ENCODE results near the gene CCR7.
"Not testable (repeated sequence)": the region's sequence is repeated elsewhere in the genome, so short reads cannot be mapped to it uniquely, and the experiment has no call there.

CCR7 gene

DNA sequence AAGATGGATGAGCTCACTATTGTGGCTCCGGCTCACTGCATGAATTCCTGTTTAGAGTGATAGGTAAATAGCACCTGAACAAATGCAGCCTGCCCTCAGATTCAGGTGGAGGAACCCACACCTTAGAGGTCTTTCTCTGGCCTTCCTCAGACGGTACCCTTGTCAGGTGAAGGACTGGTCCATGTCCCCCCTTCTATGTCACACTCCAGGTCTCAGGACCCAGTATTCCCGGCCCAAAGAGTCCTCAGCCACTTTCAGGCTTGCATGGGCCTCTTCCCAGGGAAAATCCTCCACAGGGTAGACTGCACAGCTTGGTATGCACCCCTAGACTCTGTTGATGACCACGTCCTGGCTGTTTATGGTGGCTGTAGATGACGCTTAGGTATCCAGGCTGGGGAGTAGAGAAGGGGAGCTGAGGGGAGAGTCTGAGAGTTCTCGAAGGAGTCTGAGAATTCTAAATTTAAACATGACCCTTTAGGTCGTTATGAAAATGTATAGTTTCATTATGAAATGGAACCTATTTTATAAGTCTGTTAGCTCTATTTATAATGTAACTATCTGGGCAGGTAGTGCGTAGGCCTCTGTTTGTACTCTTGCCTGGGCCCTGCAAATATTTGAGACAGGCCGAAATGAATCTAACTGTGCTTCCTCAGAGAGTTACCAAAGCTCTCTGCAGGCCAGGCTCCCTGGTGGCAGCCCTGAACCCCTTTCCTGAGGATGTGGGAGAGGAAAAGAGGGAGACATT is 32.5 kb upstream of the CCR7 start:
- DNase-seq (ENCODE audit: low spot score): no peak

DNA sequence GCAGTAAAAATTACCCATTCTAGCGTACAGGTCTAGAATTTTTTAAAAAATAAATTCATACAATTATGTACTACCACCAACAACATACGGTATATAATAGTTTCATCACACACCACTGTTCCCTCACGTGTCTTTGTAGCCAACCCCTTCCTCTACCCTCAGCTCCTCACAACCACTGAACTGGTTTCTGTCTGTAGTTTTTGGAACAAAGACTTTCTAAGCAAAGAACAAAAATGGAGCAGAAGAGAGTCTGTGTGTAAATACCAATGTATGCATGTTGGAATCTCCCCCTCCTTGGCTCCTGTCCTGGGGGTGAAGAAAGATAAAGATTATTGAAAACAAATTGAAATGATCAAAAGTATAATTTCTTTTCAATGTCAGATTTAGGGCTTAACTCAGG is 31.9 kb upstream of the CCR7 start:
- no peak for DNase-seq (ENCODE audit: low spot score)

DNA sequence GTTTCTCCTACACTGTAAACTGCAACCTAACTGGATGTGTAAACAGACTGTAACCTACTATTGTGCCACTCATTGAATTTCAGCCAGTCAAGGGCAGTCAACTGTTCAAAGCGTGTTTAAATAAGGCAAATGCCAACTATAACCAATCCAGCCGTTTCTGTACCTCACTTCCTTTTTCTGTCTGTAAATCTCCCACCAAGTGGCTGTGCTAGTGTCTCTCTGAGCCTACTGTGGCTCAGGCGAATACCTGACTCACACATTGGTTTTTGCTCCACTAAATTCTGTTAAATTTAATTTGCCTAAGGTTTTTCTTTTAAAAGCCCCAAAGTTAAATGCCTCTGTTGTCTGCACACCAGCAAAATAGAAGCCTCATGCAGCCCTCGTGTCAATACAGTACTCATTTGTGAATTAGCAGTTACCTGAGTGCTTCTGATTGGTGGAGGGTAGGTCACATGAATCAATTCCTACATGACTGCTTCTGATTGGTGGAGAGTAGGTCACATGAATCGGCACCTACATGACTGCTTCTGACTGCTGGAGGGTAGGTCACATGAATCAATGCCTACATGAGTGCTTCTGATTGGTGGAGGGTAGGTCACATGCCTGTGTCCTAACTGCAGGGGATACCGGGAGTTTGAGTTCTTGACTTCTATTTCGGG is 31.1 kb upstream of the CCR7 start:
- no peak for DNase-seq (ENCODE audit: low spot score)

DNA sequence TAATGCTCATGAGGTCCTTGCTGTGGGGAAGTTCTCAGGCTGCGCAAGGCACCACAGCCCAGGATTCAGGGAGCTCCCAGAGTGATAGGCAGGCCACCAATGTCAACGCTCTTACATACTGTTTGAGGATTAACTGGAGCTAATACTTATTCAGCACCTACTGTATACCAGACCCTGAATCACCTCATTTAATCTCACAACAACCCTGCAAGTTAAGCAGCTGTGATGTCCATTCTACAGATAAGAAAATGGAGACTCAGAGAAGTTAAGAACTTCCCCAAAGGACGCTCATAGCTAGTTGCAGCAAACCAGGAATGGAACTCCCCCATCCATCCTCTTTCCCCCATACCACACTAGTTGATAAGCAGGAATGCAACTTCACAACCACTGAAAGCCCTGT is 25.5 kb upstream of the CCR7 start:
- DNase-seq (ENCODE audit: low spot score): no peak

DNA sequence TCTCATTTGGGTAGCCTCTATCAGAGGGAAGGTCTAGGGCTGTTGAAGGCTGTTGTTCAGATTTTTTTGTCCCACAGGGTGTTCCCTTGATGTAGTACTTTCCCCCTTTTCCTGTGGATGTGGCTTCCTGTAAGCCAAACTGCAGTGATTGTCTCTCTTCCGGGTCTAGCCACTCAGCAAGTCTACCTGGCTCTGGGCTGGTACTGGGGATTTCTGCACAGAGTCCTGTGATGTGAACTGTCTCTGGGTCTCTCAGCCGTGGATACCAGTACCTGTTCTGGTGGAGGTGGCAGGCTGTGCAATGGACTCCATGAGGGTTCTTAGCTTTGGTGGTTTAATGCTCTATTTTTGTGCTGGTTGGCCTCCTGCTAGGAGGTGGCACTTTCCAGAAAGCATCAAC is 23.3 kb upstream of the CCR7 start:
- no peak for DNase-seq (ENCODE audit: low spot score)

DNA sequence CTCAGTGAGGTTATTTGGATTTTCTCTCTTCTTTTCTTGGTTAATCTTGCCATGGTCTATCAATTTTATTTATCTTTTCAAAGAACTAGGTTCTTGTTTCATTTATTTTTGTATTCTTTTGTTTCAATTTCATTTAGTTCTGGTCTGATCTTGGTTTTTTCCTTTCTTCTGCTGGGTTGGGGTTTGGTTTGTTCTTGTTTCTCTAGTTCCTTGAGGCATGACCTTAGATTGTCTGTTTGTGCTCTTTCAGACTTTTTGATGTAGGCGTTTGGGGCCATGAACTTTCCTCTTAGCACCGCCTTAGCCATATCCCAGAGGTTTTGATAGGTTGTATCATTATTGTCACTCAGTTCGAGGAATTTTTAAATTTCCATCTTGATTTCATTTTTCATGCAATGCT is 21.0 kb upstream of the CCR7 start:
- not testable (repeated sequence) for DNase-seq (ENCODE audit: low spot score)

DNA sequence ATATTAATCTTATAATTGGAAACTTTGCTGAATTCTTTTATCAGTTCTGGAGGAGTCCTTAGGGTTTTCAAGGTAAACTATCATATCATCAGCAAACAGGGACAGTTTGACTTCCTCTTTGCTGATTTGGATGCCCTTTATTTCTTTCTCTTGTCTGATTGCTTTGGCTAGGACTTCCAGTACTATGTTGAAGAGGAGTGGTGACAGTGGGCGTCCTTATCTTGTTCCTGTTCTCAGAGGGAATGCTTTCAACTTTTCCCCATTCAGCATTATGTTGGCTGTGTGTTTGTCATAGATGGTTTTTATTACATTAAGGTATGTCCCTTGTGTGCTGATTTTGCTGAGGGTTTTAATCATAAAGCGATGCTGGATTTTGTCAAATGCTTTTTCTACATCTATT is 19.7 kb upstream of the CCR7 start:
- not testable (repeated sequence) for DNase-seq (ENCODE audit: low spot score)

DNA sequence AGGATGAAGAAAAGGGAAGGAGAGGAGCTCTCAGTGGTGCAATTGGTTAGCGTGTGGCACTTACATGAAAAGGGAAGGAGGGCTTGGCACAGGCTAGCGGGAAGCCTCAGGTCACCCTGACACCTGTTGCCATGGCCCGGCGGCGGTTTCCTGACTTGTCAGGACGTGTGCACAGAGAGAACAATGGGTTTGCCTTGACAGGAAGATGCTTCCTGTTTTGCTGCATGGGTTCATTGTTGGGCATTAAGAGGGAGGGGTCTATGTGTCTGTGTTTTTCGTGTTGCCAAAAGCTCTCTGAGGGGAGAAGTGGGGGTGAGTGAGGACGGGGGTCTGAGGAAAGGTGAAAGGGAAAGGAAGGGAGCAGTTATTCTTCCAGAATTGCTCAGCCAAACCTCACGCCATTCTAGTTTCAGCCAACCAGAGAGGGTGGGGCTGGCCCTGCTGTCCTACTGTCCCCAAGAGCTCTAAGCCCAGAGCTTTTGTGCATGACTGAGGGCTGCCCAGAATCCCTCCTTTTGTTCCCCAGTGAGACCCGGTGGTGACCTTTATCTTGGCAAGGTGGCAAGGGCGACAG is 17.1 kb upstream of the CCR7 start:
- no peak for DNase-seq (ENCODE audit: low spot score)

DNA sequence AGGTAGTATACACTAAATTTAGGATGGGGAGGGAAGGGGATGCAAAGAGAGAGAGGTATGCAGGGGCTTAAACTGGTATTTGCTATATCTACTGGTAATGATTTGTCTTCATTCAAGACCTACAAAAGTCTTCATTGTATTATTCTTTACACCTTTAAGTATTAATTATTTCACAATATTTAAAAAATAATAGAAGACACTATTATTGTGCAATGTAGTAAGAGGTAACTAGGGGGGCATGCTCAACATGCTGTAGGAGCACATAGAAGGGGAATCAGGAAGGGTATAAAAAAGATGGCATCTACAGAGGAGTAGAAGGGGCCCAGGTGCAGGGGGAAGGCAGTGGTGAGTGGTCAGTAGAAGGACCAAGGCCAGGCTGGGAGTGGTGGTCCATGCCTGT is 14.9 kb upstream of the CCR7 start:
- no peak for DNase-seq (ENCODE audit: low spot score)

DNA sequence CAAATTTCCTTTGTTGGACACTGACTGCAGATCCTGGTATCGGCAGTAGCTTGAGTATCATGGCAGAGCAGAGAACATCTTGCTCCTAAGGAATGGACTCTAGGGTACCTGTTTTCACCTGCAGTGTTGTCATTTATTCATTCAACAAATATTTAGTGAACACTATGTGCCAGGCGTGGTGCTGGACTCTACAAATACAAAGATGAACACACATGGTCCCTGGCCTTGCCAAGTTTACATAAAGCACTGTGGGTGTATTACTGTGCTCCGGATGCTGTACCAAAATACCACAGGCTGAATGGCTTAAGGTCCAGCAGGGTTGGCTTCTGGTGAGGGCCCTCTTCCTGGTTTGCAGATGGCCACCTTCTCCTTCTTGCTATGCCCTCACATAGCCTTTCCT is 14.2 kb upstream of the CCR7 start:
- no peak for DNase-seq (ENCODE audit: low spot score)

DNA sequence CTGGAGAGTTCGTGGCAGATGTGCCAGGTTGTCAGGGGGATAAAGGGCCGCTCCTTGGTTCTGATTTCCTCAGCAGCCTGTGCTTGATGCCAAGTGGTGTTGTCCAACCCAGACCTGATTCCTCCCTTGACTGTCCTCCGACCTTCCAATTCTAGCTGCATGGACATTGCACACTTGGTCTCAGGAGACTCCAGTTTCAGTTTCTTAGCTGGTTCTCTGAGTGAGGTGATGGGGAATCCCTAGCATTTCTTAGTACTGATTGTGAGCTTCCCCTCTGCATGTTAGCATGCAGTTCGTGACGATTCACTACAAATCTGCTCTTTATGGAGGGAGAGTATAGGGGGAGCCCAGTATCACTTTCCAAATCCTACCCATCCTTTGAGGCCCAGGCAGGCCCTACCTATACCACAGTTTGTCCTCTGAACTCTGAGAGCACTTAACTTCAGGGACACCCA is 12.4 kb upstream of the CCR7 start:
- DNase-seq (ENCODE audit: low spot score): no peak

DNA sequence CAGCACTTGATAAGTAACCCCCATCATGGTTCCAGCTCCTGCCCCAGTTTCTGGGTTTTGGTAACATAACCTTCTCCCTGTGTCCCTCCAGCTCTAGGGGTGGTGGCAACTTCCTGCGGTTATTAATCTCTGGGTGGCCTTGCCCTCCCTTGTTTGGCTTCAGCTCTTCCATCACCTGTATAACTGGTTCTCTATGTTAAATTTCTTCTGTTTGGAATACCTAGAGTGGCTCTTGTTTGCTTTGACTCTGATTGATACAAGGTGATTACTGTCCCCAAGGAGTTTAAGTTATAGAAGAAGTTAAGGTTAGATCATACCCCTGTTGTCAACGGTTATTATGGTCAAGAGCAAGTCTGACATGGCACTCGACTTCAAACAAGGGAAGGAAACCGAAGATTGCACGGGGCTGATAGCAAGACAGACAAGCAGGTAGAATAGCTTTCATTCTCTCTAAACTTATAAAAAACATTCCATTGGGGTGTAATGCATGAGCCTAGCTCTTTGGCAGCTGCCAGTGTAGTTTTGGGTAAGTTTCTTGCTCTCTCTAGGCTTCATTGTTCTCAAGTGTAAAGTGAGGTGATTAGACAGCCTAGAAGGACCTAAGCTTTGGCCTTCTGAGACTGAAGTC is 11.0 kb upstream of the CCR7 start:
- DNase-seq (ENCODE audit: low spot score): no peak

DNA sequence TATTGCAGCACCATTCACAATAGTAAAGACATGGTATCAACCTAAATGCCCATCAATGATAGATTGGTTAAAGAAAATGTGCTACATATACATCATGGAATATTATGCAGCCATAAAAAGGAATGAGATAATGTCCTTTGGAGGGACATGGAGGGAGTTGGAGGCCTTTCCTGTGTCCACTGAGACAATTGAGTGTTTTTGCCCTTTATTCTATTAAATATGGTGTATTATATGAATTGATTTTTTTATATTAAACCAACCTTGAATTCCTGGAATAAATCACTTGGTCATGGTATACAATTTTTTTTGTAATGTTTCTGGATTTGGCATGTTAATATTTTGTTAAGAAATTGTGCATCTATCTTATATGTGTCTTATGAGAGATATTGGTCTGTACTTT is 9.0 kb upstream of the CCR7 start:
- DNase-seq (ENCODE audit: low spot score): no peak

DNA sequence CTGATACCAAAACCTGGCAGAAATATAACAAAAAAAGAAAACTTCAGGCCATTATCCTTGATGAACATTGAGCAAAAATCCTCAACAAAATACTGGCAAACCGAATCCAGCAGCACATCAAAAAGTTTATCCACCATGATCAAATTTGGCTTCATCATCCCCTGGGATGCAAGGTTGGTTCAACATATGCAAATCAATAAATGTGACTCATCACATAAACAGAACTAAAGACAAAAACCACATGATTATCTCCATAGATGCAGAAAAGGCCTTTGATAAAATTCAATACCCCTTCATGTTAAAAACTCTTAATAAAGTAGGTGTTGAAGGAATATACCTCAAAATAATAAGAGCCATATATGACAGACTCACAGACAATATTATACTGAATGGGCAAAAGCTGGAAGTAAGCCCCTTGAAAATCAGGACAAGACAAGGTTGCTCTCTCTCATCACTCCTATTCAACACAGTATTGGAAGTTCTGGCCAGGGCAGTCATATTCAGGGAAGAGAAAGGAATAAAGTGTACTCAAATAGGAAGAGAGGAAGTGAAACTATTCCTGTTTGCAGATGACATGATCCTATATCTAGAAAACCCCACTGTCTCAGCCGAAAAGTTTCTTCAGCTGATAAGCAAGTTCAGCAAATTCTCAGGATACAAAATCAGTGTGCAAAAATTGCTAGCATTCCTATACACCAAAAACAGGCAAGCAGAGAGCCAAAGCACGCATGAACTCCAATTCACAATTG is 7.1 kb upstream of the CCR7 start:
- not testable (repeated sequence) for DNase-seq (ENCODE audit: low spot score)

DNA sequence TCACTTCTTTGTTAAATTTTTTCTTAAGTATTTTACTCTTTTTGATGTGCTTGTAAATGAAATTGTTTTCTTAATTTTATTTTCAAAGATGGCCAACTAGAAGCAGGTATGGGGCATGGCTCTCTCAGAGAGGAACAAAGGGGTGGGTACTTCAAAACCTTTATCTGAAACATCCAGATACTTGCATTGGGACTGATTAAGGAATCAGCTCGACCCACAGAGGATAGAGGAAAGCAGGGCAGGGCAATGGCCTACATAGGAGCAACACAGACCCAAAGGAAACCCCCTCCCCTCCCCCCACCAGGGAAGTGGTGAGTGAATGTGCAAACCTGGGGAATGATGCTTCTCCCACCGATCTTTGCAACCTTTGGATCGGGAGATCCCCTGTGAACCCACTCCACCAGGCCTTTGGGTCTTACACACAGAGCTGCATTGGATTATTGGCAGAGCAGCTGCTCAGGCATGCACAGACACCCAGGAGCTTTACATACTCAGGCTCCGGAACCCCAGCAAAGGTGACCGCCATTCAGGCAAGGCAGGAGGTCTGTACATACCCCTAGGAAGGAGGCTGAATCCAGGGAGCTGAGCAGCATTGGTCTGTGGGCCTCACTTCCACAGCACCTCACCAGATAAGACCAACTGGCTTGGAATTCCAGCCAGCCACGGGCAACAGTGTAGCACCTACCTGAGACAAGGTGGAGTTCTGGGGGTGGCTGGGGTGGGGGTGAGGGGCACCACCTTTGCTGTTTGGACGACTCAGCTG is 3.0 kb upstream of the CCR7 start:
- no peak for DNase-seq (ENCODE audit: low spot score)

DNA sequence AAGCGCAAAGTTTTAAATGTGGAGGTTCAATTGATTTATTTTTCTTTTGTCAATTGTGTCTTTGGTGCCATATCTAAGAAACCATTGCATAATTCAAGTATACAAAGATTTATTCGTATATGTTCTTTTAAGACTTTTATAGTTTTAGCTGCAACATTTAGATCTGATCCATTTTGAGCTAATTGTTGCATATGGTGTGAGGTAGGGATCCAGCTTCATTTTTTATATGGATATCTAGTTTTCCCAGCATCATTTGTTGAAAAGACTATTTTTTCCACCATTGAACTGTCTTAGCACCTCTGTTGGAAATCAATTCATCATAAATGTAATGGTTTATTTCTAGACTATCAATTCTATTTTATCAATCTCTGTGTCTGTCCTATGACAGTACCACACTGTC is 2.1 kb upstream of the CCR7 start:
- no peak for DNase-seq (ENCODE audit: low spot score)

DNA sequence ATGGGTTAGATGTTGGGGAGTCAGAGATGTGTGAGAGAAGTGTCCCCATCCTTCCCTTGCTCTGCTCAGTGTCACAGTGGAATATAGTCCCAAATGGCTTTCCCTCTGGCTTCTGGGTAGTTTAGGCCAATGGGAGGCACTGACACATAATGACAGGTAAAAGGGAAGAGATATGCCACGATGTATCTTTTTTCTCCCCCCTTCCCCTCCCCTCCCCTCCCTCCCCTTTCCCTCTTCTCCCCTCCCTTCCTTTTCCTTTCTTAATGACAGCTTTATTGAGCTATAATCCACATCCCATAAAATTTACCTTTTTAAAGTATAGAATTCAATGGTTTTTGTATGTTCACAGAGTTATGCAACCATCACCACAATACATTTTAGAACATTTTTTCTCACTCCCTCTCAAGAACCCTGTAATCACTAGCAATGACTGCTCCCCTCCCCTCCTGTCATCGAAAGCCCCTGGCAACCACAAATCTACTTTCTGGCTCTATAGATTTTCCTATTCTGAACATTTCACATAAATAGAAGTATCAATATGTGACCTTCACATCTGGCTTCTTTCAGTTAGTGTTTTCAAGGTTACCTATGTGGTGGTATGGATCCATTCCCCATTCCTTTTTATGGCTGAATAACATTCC is 617 bp upstream of the CCR7 start:
- DNase-seq (ENCODE audit: low spot score): no peak

DNA sequence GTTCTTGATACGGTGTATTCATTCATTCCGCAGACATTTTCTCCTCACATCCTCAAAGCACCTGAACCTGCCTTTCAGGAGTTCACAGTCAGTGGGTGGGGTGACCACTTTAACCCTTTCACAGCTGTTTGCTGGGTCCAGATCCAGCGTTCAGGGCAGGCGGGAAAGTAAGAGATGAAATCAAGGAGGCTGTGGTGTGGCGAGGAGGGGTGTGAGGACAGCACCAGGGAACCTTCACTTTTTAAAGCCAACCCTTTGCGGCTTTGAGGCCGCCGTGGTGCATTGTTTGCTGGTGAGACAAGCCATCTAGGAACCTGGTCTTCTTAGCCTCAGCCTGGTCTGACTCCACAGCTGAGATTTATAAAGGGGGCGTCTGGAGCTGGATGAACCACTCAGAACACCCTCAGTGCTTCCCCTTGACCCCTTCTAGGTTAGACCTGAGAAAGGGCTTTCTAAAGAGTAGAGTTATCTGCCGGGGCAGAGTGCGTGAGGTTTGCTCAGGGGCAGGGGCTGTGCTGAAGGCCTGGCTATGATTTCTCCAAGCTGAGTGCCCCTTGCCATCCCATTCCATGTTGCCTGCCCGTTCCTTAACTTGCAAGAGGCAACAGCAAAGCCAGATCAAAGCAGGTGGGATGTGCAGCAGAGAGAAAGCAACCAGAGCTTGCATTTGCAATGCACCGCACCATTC is 933 bp downstream of the CCR7 start:
- DNase-seq (ENCODE audit: low spot score): no peak

DNA sequence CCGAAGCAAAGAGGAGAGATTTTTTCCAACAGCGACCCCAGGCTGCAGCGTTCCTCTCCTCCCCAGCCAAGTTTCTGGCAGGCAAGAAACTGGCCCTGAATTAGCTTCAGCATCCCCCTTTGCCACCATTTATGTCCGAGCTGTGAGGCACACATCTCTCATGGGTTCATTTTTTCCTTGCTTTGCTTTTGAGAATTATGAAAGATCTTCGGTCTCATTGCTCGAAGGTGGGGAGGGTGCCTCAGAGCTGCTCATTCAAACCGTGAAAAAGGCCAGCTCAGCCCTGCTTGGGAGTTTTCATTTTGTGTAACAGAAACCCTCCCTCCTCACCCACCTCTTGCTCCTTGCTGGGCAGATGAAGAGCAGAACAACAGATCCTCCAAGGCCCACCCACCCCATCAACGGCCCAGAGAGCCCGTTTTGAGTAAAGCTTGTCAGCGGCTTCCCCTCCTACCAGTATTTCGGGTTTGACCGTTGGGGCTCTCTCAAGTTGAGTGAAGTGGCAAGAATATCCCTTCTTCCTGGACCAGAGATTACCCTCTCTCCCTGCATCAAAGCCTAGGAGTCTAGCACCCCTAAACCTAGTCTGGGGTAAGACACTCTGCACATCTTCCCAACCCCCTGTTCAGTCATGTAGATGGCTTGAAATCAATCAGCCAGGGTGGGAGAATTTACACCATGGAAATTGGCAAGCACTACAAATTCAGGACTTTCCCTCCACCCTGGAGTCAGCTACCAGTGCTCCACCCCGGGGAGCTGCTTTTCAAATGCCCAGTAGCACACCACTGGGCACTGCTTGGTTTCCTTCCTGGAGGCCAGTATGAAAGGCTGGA is 1.8 kb downstream of the CCR7 start:
- no peak for DNase-seq (ENCODE audit: low spot score)

DNA sequence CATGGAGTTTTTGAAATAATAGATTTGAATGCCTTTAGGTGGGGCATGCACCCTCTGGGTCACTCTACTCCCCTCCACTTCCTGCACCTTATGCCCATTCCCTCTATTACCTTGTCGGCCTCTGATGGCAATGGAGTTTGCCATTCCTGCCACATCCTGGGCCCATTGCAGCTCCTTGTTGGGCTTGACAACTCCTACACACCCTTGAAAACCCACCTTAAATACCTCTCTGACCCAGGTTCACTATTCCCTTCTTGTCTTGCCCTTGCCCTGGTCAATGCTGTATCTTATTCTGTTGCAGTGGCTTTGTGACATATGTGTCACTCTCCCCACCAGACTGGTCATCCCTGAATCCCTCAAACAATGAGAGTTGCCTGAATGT is 2.4 kb downstream of the CCR7 start:
- DNase-seq (ENCODE audit: low spot score): no peak
